Spleen (tissue), 11 donors: ENCODE results near the gene PLAAT3. TPM values are rescaled to one million over a fixed set of nuclear protein-coding genes. Genes with fewer than 3 reads are reported as not detected.

Experiments used
- DNase-seq: peaks from one replicate; pipeline ENCODE4 v3.0.0-alpha.2; 2020
- H3K27ac ChIP-seq, 8 donors: fragments of 200-600 bp; sonication (generic) in 7 of 8; 1 replicate in 4 of 8; 2 replicates in 4 of 8; pipeline versions ENCODE4 v1.5.0 to v1.8.0; 2016 to 2021; ENCODE audit warnings: inconsistent platforms in 4 of 8, mild to moderate bottlenecking in 4 of 8, moderate library complexity in 1 of 8
- H3K27me3 ChIP-seq, 7 donors: fragments of 200-600 bp; sonication (generic) in 6 of 7; replicated peaks in 1 of 7; 1 replicate in 4 of 7; 2 replicates in 3 of 7; pipeline versions ENCODE4 v1.5.0 to v1.8.0; 2016 to 2021; ENCODE audit warnings: inconsistent platforms in 3 of 7, mild to moderate bottlenecking in 1 of 7
- H3K36me3 ChIP-seq, 6 donors: fragments of 200-600 bp; sonication (generic) in 5 of 6; 1 replicate in 4 of 6; 2 replicates in 2 of 6; pipeline versions ENCODE4 v1.5.0 to v1.8.0; 2016 to 2021; ENCODE audit warnings: inconsistent platforms in 2 of 6
- H3K4me1 ChIP-seq, 6 donors: fragments of 200-600 bp; sonication (generic) in 5 of 6; 1 replicate in 3 of 6; 2 replicates in 3 of 6; pipeline versions ENCODE4 v1.5.0 to v1.8.0; 2016 to 2021; ENCODE audit warnings: inconsistent platforms in 3 of 6
- H3K4me3 ChIP-seq, 8 donors: fragments of 200-600 bp; sonication (generic) in 7 of 8; 1 replicate in 4 of 8; 2 replicates in 4 of 8; pipeline versions ENCODE4 v1.5.0 to v1.8.0; 2016 to 2021; ENCODE audit warnings: inconsistent platforms in 4 of 8, mild to moderate bottlenecking in 4 of 8, moderate library complexity in 2 of 8
- H3K9me3 ChIP-seq, 8 donors: fragments of 200-600 bp; sonication (generic) in 7 of 8; 1 replicate in 4 of 8; 2 replicates in 4 of 8; pipeline versions ENCODE4 v1.5.0 to v1.8.0; 2016 to 2021; ENCODE audit warnings: inconsistent platforms in 4 of 8
- POLR2A ChIP-seq, 3 donors: fragments of 450-650 bp; IDR thresholded peaks; one replicate each; pipeline ENCODE4 v1.5.1; 2017; ENCODE audit warnings: antibody characterized with exemption in 3 of 3, mild to moderate bottlenecking in 1 of 3
- POLR2AphosphoS5 ChIP-seq, 3 donors: sonication (generic); formaldehyde crosslinking; IDR thresholded peaks; one replicate each; pipeline ENCODE4 v1.5.1; 2017; ENCODE audit warnings: antibody characterized with exemption in 3 of 3
- WGBS, 5 donors: extraction: QIAGEN DNeasy Blood & Tissue Kit in 3 of 5; methylation state at CpG; one replicate each; pipeline versions ENCODE4 v1.1.5 to v1.1.7; 2013 to 2018; 5-methylcytosine and 5-hydroxymethylcytosine counted together
- intact Hi-C: fragments of 100-400 bp; cut with DNase I; formaldehyde crosslinking; loops from one replicate; pipeline ENCODE4 v1.15.0; 2023; ENCODE audit warnings: low total_unique reads
- polyA plus RNA-seq, 3 donors: library from polyadenylated mRNA; stranded (reverse); fragments of 200-250 nt; gene quantifications; one replicate each; pipeline ENCODE4 v1.2.1, GENCODE V29; 2013
- total RNA-seq, 7 donors: library from RNA; depleted of rRNA in 3 of 7; stranded (reverse); fragments of >200 nt in 3 of 7; fragmentation: NEBNext Ultra II Directional in 4 of 7; extraction: Animal tissue kit (Norgen Biotek cat#: 25700) in 4 of 7; gene quantifications; one replicate each; pipeline versions ENCODE4 v1.1.0 to v1.2.1, GENCODE V29; 2016 to 2021
- TF ChIP-seq, protein P1 (sequence below), 11 experiments: fragments of 200-600 bp in 7 of 11; fragments of 450-650 bp in 4 of 11; sonication (generic) in 4 of 11; IDR thresholded peaks in 8 of 11; conservative IDR thresholded peaks in 3 of 11; 1 replicate in 7 of 11; 2 replicates in 4 of 11; pipeline versions ENCODE4 v1.4.0 to v1.8.0; 2016 to 2021; ENCODE audit warnings: antibody characterized with exemption in 11 of 11, inconsistent platforms in 4 of 11, mild to moderate bottlenecking in 1 of 11
- donor health status: healthy with polysubstance abuse.
- donor health status: DM: no; HTN: no; CAD: no; lungs with moderate emphysema.
- donor health status: DM: no; HTN: no; CAD: no.
- donor health status: Bipolar disorder and iron deficiency.
- donor health status: healthy.
- donor health status: DM: no; HTN: no; CAD: no.
- donor health status: DM: yes; HTN: yes; CAD: no.

The PLAAT3 gene
- total and polyA plus RNA-seq, 10 donors, result 14.5 to 35.1 (median 24.7) TPM

DNA sequence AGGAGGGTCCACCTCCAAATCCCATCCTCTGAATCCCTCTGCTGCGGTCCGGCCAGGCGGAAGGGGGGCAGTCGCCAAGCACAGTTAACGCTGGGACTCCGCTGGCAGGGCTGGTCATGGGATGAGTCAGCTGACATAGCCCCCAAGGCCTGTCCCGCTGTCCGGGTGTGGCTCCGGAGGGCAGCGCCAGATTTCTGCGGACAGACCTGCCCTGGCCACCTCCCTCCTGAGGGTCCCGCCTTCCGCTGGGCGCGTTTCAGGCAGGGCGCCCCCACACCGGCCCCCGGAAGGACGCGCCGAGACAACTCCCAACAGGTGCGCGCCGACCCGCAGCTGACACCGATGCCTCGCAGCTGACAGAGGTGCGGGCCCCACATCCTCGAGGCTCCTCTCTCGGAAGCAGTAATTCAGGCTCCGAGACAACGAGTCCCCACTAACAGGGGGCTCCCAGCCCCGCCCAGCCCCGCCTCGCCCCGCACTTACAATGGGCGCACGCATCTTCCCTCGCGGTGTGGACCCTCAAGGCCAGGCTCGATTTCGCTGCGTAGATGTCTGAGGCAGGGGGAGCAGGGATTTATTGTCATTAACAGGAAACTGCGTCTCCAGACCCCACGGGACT, 607 bp downstream of the PLAAT3 start:
- intact Hi-C loops, result no loop called here
- peak overlapping the region; percentile 51 to 91 (median 72) for H3K4me3 ChIP-seq
- no peaks in the 10 kb centered on the region for H3K36me3 ChIP-seq
- H3K4me1 ChIP-seq, result peaks cover 14 to 58% (median 48%) of the 10 kb centered on the region in 6 donors
- no peaks in the 10 kb centered on the region for H3K9me3 ChIP-seq
- H3K27ac ChIP-seq, result peak overlapping the region in 7 of 8 donors; percentile 54 to 86 (median 82)
- DNase-seq, result peak; percentile 89
- TF ChIP-seq, protein P1, sequence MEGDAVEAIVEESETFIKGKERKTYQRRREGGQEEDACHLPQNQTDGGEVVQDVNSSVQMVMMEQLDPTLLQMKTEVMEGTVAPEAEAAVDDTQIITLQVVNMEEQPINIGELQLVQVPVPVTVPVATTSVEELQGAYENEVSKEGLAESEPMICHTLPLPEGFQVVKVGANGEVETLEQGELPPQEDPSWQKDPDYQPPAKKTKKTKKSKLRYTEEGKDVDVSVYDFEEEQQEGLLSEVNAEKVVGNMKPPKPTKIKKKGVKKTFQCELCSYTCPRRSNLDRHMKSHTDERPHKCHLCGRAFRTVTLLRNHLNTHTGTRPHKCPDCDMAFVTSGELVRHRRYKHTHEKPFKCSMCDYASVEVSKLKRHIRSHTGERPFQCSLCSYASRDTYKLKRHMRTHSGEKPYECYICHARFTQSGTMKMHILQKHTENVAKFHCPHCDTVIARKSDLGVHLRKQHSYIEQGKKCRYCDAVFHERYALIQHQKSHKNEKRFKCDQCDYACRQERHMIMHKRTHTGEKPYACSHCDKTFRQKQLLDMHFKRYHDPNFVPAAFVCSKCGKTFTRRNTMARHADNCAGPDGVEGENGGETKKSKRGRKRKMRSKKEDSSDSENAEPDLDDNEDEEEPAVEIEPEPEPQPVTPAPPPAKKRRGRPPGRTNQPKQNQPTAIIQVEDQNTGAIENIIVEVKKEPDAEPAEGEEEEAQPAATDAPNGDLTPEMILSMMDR (IDR thresholded peaks at IDR 0.05 in 8 of 11, conservative IDR thresholded peaks at IDR 0.05 in 3 of 11), result no peak
- no peak for TF ChIP-seq POLR2A (IDR thresholded peaks at IDR 0.05)
- TF ChIP-seq POLR2AphosphoS5 (IDR thresholded peaks at IDR 0.05), result peak in 2 of 3 donors; percentile 3 to 49
- peaks cover 0 to 19% (median 0%) of the 10 kb centered on the region in 7 donors for H3K27me3 ChIP-seq
- 1 to 3% (median 1%) methylated on average over 24 to 45 of the region's 45 CpGs for WGBS, 5 donors

GRCh38 chr11:63612181-63612580, 2.1 kb downstream of the PLAAT3 start:
- H3K27ac ChIP-seq, result no peak overlapping the region
- TF ChIP-seq, protein P1 (IDR thresholded peaks at IDR 0.05 in 8 of 11, conservative IDR thresholded peaks at IDR 0.05 in 3 of 11), result no peak
- TF ChIP-seq POLR2AphosphoS5 (IDR thresholded peaks at IDR 0.05), result no peak
- TF ChIP-seq POLR2A (IDR thresholded peaks at IDR 0.05), result no peak
- no peak overlapping the region for H3K4me3 ChIP-seq
- peaks cover 0 to 19% (median 0%) of the 10 kb centered on the region in 7 donors for H3K27me3 ChIP-seq
- H3K9me3 ChIP-seq, result no peaks in the 10 kb centered on the region
- H3K4me1 ChIP-seq, result peaks cover 14 to 58% (median 48%) of the 10 kb centered on the region in 6 donors
- intact Hi-C loops, result no loop called here
- no peaks in the 10 kb centered on the region for H3K36me3 ChIP-seq
- DNase-seq, result no peak

DNA sequence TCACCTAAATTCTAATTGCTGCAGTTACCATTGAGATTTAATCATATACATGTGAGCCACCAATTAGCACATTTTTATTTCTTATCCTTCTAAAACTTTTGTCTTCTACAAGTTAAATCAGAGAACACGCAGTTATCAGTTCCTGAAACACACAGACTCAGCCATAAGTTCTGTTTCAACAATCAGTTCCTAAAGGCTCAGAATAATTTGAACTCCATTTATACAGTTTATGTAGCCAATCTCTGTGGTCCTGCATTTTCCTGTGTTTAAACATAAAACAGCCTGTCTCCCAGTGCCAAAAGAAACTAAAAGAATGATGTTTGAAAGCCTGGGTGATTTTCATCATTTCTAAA, 2.9 kb downstream of the PLAAT3 start:
- WGBS, 5 donors, result 73 to 92% (median 74%) methylated on average over 1 of the region's 1 CpG
- DNase-seq, result no peak
- H3K4me1 ChIP-seq, result peaks cover 14 to 58% (median 48%) of the 10 kb centered on the region in 6 donors
- peak overlapping the region in 3 of 8 donors; percentile 1 to 30 (median 3) for H3K27ac ChIP-seq
- no peaks in the 10 kb centered on the region for H3K36me3 ChIP-seq
- peaks cover 0 to 19% (median 0%) of the 10 kb centered on the region in 7 donors for H3K27me3 ChIP-seq
- TF ChIP-seq, protein P1 (IDR thresholded peaks at IDR 0.05 in 8 of 11, conservative IDR thresholded peaks at IDR 0.05 in 3 of 11), result no peak
- TF ChIP-seq POLR2AphosphoS5 (IDR thresholded peaks at IDR 0.05) (no peak), POLR2A (IDR thresholded peaks at IDR 0.05) (no peak)
- H3K9me3 ChIP-seq, result no peaks in the 10 kb centered on the region
- peak overlapping the region in 1 of 8 donors; percentile 6 for H3K4me3 ChIP-seq
- intact Hi-C loops, result no loop called here

DNA sequence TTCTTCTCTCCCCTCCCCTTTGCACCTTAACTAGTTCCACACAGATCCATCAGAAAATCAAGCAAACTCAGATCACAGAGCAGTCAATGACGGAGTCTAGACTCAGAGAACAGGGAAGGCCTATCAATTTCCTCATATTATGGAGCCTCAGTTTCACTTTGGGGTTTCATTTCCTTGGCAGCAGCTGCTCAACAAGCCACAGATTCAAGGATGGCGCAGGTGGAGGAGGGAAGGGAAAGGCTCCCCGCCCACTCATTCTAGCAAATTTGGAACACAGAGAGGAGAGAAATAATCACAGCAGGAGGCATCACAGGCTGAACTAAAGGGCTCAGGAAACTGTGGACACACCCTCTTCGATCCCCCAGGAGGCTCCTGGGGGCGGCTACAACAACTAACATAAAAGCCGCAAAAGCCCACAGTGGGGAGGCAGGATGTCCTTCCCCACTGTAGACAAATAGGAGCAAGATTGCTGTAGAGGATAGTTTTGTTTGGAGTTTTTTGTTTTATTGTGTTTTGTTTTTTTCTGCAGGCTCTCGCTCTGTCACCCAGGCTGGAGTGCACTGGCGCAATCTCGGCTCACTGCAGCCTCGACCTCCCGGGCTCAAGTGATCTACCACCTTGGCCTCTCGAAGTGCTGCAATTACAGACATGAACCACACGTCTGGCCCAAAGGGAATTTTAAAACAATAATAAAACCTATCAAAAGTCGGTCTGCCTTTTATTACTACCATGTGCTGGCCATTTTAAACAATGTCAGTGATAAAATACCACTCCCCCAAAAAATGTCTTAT, 3.4 kb downstream of the PLAAT3 start:
- intact Hi-C loops, result no loop called here
- Histone ChIP-seq H3K27me3 (peaks cover 0 to 19% (median 0%) of the 10 kb centered on the region in 7 donors), H3K9me3 (no peaks in the 10 kb centered on the region), H3K4me1 (peaks cover 14 to 58% (median 48%) of the 10 kb centered on the region in 6 donors), H3K27ac (peak overlapping the region in 5 of 8 donors; percentile 1 to 30 (median 6)), H3K4me3 (peak overlapping the region in 1 of 8 donors; percentile 6), H3K36me3 (no peaks in the 10 kb centered on the region)
- no peak for DNase-seq
- TF ChIP-seq POLR2A (IDR thresholded peaks at IDR 0.05) (no peak), POLR2AphosphoS5 (IDR thresholded peaks at IDR 0.05) (no peak)
- TF ChIP-seq, protein P1 (IDR thresholded peaks at IDR 0.05 in 8 of 11, conservative IDR thresholded peaks at IDR 0.05 in 3 of 11), result no peak
- 56 to 72% (median 66%) methylated on average over 14 of the region's 14 CpGs for WGBS, 5 donors
